ENCODE data around the gene DTHD1.

DTHD1 gene

GRCh38 chr4:36349938-36350549 lies 68.6 kb downstream of the DTHD1 start:
- no peak for DNase-seq

GRCh38 chr4:36351082-36351666 lies 69.8 kb downstream of the DTHD1 start:
- DNase-seq = peak; percentile 84

- DNase-seq = no peak
These were observed 72.6 kb downstream of the DTHD1 start for GRCh38 chr4:36353998-36354397.

GRCh38 chr4:36358173-36358572 lies 76.8 kb downstream of the DTHD1 start:
- no peak for DNase-seq

GRCh38 chr4:36360755-36361154 lies 79.3 kb downstream of the DTHD1 start:
- no peak for DNase-seq

GRCh38 chr4:36363024-36363423 lies 81.6 kb downstream of the DTHD1 start:
- no peak for DNase-seq

- no peak for DNase-seq
These were observed 93.6 kb downstream of the DTHD1 start for GRCh38 chr4:36374836-36375511.

GRCh38 chr4:36385951-36386571 lies 104.6 kb downstream of the DTHD1 start:
- DNase-seq = peak; percentile 28

- DNase-seq = no peak
These were observed 105.3 kb downstream of the DTHD1 start for GRCh38 chr4:36386691-36387090.

- DNase-seq = no peak
These were observed 107.3 kb downstream of the DTHD1 start for GRCh38 chr4:36388710-36389109.

- DNase-seq = no peak
These were observed 110.0 kb downstream of the DTHD1 start for GRCh38 chr4:36391411-36391810.

GRCh38 chr4:36392024-36392423 lies 110.6 kb downstream of the DTHD1 start:
- no peak for DNase-seq

GRCh38 chr4:36392916-36393315 lies 111.5 kb downstream of the DTHD1 start:
- DNase-seq = no peak

All from CD4-positive, alpha-beta T cell treated with Interleukin-6 for 4 hours (primary cell).